GM21390 (cell line): ENCODE data around the gene MLX.

ENCODE experiments used
- ATAC-seq: cut with Tn5 transposase; IDR thresholded peaks from one replicate; pipeline ENCODE4 v1.9.1; 2021; ENCODE audit not compliant: unreplicated experiment

The MLX gene

DNA sequence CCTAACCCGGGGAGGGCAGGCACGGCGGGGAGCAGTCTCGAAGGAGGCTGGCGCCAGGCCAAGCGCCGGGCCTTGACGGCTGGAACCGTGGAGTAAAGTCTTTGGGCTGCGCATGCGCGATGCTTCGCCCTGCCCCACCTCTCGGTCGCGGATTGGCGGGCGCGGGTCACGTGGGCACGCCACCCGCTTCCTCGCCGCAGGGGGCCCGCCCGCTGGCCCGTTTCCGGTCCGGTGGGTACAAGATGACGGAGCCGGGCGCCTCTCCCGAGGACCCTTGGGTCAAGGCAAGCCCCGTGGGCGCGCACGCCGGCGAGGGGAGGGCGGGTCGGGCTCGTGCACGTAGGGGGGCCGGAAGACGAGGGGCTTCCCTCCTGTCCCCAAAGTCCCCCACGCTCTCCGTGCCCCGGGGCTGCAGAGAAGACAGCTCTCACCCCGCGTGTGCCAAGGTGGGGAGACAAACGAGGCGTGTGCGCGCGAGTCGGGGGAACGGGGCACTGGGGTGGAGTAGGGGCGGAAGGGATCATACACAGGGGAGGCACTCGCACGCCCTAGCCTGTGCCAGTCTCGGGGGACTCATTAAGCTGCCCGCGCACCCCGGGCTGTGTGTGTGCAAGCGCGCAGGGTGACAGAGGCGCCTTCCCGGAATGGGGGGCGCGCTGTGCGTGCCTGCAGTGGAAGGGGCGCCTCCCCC, at the start of gene MLX:
Gene MLX, plus strand, starts transcription at position 218 of the 691 bp plus-strand sequence. Its CDS starts 25 bp downstream, at position 243.
- ATAC-seq: no peak

DNA sequence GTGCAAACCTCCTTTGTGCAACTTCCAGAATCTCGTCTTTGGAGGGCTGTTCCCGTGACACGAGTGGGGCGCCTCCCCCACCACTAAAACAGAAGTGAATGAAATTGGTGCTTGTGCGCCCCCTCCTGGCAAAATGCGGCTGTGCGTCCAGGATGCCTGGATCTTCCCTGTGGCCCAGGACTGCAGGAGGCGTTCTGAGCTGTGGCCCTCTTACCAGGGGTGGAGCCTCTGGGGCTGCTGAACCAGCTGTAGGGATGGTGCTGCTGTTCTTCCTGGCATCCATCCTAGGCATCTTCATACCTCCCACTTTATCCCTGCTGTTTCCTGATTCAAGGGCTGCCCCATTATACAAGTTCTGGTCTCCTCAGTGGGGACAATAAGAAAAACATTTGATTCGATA, 49.4 kb upstream of the MLX start:
- ATAC-seq: no peak

DNA sequence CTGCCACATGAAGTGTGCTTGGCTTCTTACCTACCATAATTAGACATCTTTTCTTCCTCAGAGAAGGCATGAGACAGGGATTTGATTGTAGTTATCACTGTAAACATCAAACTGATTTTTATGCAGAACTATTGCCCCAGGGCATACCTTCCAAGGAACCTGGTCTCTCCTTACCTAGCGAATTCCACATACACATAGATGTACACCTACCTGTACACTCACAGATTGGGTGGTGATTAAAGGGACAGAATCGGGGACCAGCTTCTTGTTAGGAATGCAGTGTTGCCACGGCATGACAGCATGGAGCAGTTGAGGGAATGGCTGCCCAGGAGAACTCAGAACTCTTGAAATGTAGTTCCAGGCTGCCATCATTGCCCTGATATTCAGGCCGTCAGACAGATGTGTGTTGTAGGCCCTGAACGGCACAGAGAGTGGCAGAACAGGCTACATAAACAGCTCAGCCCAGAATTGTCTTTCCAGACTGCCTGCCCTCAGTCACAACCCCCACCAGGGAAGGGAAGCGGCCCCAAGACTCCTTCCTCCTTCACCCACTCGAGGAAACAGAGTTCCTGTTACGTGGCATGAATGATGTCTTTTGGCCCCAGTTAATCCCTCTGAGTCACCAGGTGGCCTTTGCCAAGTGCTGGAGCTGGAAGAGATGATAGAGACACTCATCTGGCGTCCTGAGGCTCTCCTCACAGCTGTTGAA, 48.7 kb upstream of the MLX start:
- no peak for ATAC-seq

DNA sequence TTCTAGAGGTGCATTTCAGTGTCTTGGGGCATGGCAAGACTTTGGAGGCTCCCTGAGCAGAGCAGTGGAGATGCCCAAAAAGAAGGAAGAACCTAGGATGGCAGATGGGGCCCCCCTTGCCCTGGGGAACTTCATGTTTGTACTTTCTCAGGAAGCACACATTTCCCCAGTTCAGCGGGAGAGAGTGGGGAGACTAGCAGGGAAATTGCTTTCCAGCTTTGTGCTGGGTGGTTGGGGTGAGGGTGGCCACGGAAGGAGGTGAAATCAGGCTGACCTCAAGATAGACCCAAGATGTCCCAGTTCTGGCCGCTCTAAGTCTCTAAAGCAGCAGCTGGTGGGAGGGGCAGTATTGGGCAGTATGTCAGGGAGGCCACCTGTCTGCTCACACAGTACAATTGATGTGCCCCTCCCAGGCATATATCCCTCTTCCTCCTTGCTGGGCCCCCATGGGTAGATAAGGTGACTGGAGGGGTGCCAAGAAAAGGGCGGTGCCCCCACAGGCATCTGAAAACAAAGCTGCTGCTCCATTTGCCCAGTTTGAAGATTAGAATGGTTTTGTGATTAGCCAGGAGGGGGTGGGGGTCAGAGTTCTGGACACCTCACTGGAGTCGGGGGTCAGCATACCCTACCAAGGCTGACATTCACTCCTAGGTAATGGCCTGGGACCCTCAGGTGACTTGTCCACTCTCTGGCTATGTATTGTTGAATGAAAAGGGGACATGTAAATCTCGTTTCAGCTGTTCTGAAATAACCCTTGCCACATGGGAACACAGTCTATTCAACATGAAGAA, 48.0 kb upstream of the MLX start:
- ATAC-seq: no peak

DNA sequence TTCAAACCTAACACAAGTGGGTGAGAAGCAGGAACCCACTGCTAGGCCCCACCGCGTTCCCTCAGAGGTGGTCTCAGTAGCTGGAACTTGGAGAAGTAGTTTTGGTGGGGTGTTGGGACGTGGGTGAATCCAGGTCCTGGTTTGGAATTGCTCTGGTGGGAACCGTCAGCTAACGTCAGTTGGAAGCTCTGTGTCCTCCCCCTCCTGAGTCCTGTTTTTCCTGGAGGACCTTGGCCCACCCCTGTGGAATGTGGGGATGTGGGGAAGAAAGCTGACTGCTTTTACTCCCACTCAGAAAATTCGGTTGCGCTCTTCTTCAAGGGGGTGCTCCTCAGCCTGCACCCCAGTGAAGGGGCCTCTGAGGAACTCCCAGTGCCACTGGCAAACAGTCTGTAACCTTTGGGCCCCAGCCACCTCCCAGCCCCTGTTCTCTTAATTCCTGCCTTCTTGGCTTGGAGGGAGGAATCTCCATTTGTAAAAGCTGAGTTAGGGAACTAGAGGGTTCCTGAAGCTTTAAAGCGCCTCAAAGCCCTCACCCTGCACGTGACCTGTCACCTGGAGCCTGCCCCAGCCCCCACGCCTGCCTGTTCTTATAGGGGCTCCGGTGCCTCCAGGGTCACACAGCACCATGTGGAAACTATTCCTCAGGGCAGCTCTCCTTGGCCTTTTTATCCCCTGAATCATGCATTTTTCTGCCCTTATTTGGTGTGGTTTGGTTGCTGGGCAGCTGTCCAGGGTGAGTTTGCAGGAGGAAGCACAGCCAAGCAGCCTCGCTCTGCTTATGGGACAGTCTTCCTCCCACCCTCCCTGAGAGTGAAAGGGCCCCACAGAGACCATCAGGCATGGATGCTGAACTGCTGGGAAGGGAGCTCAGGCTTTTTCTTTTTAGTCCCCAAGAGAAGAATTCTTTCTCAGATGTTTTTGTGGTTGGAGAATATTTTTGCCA, 47.1 kb upstream of the MLX start:
- ATAC-seq: no peak

- ATAC-seq: no peak
Observed at GRCh38 chr17:42520540-42520951, 46.4 kb upstream of the MLX start.

DNA sequence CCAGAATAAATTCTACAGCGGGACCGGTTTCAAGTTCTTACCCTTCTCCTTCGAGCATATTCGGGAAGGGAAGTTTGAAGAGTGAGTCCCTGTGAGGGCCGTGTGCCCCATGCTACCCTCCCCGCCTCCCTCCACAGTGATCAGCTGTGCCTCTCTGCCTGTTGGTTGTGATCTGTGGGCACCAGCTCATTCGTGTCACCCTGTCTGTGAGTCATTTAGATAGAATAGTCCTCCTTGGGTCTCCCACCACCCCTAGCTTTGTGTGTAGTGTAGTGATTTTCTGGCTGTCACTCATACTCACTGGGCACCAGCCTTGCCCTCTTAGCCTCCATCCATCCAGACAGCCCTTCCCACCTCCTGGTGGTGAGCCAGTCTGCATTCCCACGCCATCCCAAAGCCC, 45.9 kb upstream of the MLX start:
- no peak for ATAC-seq

GRCh38 chr17:42521666-42522262, 45.1 kb upstream of the MLX start:
- no peak for ATAC-seq

DNA sequence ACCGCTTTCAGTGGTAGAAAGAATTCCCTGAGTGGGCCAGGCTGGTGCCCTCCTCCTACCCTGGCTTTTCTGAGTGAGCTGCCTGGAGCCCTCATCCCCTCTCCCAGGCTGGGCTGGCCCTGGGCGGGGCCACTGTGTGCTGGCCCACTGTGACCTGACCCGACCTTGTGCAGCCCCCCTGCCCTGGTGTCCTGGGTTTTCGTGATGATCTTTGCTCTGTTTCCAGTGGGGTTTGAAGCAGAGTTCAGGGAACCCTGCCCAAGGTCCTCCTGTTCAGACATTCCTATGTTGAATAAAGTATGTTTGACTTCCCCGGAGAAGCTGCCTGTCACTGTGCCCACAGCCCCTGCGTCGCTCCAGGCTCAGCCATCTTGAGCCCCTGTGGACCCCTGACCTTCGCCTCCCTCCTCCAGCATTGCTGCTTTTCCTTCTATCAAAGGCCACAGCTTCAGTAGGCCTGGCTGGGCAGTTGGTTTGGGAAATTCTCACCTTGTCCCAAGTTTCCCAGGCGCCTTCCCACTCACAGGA, 44.6 kb upstream of the MLX start:
- no peak for ATAC-seq

DNA sequence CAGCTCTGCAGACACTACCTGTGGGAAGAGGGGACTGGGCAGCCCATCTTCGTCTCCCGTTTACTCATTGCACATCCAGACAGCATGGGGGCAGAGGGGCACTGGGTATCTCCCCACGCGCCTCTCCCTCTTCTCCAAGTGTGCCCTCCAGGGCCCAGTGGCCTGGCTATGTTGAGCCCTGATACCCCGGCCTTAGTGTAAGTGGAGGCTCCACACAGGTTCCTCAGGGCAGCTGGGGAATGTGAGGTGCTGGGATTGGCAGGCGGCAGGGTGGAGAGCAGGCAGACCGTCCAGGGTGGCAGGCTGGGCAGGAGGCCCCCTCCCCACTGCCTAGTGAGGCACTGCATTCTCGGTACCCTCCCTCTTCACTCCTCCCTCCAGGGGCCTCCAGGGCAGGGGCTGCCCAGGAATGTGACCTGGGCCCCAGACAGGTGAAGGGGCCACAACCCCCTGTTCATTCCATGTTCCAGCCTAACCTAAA, 44.1 kb upstream of the MLX start:
- no peak for ATAC-seq

- ATAC-seq: no peak
Observed at GRCh38 chr17:42525221-42525620, 41.7 kb upstream of the MLX start.

DNA sequence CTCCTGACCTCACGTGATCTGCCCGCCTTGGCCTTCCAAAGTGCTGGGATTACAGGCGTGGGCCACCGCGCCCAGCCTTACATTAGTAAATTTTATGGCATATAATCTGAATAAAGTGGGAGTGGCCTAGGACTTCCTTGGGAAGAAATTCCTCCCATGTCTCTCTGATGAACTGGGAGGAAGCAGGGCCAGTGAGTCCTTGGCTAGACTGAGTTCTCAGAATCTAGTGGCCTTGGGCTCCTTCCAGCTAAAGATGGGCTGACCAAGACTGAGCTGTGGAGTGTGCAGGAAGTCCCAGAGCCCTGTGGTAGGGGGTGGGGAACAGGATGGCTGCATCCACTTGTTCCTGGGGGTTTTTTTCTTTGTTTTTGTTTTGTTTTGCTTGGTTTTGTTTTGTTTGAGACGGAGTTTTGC, 40.9 kb upstream of the MLX start:
- ATAC-seq: no peak

GRCh38 chr17:42527932-42528331, 39.0 kb upstream of the MLX start:
- no peak for ATAC-seq

- ATAC-seq: no peak
Observed at GRCh38 chr17:42529061-42529460, 37.8 kb upstream of the MLX start.

DNA sequence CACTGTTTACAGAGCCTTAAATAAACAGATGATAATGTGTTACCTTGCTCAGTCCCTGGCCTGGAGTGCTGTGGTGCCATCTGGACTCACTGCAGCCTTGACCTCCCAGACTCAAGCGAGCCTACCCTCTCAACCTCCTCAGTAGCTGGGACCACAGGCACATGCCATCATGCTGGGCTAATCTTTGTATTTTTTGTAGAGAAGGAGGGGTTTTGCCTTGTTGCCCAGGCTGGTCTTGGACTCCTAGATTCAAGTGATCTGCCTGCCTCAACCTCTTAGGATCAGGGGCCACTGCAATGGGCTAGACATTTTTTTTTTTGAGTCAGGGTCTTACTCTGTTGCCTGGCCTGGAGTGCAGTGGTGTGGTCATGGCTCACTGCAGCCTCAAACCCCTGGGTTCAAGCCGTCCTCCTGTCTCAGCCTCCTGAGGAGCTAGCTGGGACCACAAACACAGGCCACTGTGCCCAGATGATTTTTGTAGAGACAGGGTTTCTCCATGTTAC, 35.9 kb upstream of the MLX start:
- ATAC-seq: no peak

GRCh38 chr17:42531455-42532354, 35.2 kb upstream of the MLX start:
- ATAC-seq: no peak

DNA sequence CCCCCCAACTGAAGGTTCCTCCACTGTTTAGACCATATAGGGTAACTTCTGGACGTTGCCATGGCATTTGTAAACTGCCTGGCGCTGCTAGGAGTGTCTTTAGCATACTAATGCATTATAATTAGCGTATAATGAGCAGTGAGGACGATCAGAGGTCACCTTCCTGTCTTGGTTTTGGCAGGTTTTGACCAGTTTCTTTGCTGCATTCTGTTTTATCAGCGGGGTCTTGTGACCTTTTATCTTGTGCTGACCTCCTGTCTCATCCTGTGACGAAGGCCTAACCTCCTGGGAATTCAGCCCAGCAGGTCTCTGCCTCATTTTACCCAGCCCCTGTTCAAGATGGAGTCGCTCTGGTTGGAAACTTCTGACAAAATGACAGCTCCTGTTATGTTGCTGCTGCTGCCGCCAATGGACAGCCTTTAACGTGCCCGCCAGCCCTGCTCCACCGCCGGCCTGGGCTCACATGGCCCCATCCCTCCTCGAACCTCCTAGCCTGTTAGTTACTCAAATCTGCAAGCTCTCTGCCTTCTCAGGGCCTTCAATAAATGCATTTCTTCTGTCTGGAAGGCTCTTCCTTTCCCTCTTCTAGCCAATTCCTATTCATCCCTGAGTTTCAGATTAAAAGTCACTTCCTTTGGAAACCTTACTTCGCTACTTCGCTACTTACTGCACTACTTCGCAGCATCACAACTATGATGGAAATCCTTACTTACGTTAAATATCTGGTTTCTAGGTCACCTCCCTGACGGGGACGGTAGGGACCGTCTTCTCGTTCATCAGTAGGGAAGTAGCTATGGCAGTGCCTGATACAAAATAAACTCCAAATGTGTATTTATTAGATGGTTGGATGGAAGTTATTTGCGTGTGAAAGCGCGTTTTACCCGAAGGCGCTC, 31.5 kb upstream of the MLX start:
- no peak for ATAC-seq

DNA sequence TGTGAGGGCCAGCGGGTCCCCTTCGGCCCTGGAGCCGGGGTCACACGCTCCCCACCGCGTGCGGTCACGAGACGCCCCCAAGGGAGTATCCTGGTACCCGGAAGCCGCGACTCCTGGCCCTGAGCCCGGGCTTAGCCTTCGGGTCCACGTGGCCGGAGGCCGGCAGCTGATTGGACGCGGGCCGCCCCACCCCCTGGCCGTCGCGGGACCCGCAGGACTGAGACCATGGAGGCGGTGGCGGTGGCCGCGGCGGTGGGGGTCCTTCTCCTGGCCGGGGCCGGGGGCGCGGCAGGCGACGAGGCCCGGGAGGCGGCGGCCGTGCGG, 30.9 kb upstream of the MLX start, which contains the start of gene NAGLU:
Gene NAGLU, plus strand, starts transcription at position 194 of the 324 bp plus-strand sequence. Its CDS starts 32 bp downstream, at position 226.
- peak; percentile 75 for ATAC-seq
